H1 (cell line): ENCODE data around the gene EEPD1. TPM values are rescaled to one million over a fixed set of nuclear protein-coding genes. Genes with fewer than 3 reads are reported as not detected.

ENCODE experiments used
- ASH2L ChIP-seq: fragments of 200-600, 300-600 bp; sonication (generic); IDR thresholded peaks from one replicate; pipeline ENCODE4 v1.7.1; 2017; ENCODE audit warnings: low read length
- BRCA1 ChIP-seq: IDR thresholded peaks from 2 replicates; pipeline ENCODE4 v1.6.1; 2012; ENCODE audit warnings: low read depth, low read length, improper control_type of control experiment
- CBX8 ChIP-seq: fragments of 300-800, 300-1000 bp; sonication (generic); IDR thresholded peaks from 2 replicates; pipeline ENCODE4 v1.7.1; 2016; ENCODE audit warnings: low read depth, low read length, borderline replicate concordance
- E2F6 ChIP-seq: IDR thresholded peaks from 2 replicates; pipeline ENCODE4 v1.6.1; 2012; ENCODE audit warnings: inconsistent platforms
- EGR1 ChIP-seq: IDR thresholded peaks from 2 replicates; pipeline ENCODE4 v1.6.1; 2011; ENCODE audit warnings: low read depth, low read length, borderline replicate concordance
- GABPA ChIP-seq: IDR thresholded peaks from 2 replicates; pipeline ENCODE4 v1.6.1; 2011; ENCODE audit warnings: mild to moderate bottlenecking, low read length, moderate library complexity, borderline replicate concordance; ENCODE audit not compliant: insufficient read depth
- GTF2F1 ChIP-seq: IDR thresholded peaks from 2 replicates; pipeline ENCODE4 v1.6.1; 2012; ENCODE audit warnings: low read depth, low read length, improper control_type of control experiment, borderline replicate concordance
- KDM1A ChIP-seq: fragments of 200-600, 300-600 bp; sonication (generic); IDR thresholded peaks from 2 replicates; pipeline ENCODE4 v1.7.1; 2016; ENCODE audit warnings: mild to moderate bottlenecking, low read length, borderline replicate concordance
- POLR2A ChIP-seq, 2 experiments: IDR thresholded peaks; 1 replicate in 1 of 2; 2 replicates in 1 of 2; pipeline ENCODE4 v1.6.1; 2011; ENCODE audit warnings: low read depth in 2 of 2, low read length in 2 of 2, mild to moderate bottlenecking in 2 of 2; ENCODE audit errors: control extremely low read depth in 1 of 2
- SRF ChIP-seq: IDR thresholded peaks from 2 replicates; pipeline ENCODE4 v1.6.1; 2011; ENCODE audit warnings: mild to moderate bottlenecking, low read depth, low read length, moderate library complexity
- TAF1 ChIP-seq: IDR thresholded peaks from 2 replicates; pipeline ENCODE4 v1.6.1; 2011; ENCODE audit warnings: mild to moderate bottlenecking, low read depth, low read length
- TBP ChIP-seq: IDR thresholded peaks from 2 replicates; pipeline ENCODE4 v1.6.1; 2011; ENCODE audit warnings: low read depth, low read length, improper control_type of control experiment
- TCF12 ChIP-seq: IDR thresholded peaks from 2 replicates; pipeline ENCODE4 v1.6.1; 2011; ENCODE audit warnings: low read depth, mild to moderate bottlenecking, low read length
- USF2 ChIP-seq: IDR thresholded peaks from 2 replicates; pipeline ENCODE4 v1.6.1; 2011; ENCODE audit warnings: low read length, improper control_type of control experiment
- polyA plus RNA-seq, 7 experiments: library from polyadenylated mRNA; depleted of rRNA in 3 of 7; stranded (reverse) in 5 of 7; unstranded in 2 of 7; fragments of >200 nt in 5 of 7; fragments of 200-250 nt in 2 of 7; gene quantifications; 1 replicate in 5 of 7; 2 replicates in 1 of 7; 4 replicates in 1 of 7; pipeline versions ENCODE4 v1.2.1 to v1.2.3, GENCODE V29; 2011 to 2013; ENCODE audit warnings: missing spikeins in 2 of 7, mixed read lengths in 2 of 7
- total RNA-seq: library from RNA; stranded (reverse); fragmentation: NEBNext Ultra II Directional; extraction: Animal tissue kit (Norgen Biotek cat#: 25700); gene quantifications from 2 replicates; pipeline ENCODE4 v1.2.1, GENCODE V29; 2021

Gene EEPD1
- total and polyA plus RNA-seq, 2 of the 8 experiments (the other 6 are each of a cell fraction or from before 2014, with no cell fraction given), result 3.1 to 7.8 TPM

- TF ChIP-seq EGR1 (no peak), POLR2A (IDR thresholded peaks at IDR 0.05; ENCODE audit: control extremely low read depth in 1 of 2, low read depth in 2 of 2, low read length in 2 of 2) (peak; percentile 45 to 61), SRF (no peak), E2F6 (peak; percentile 32; the same call in 1 of the 2 replicates), TAF1 (peak; percentile 36; the same call in 1 of the 2 replicates), USF2 (0 out of 2 replicates have a peak, but pooled peaks have one; percentile 15), GABPA (no peak), TCF12 (no peak), CBX8 (no peak), GTF2F1 (no peak), KDM1A (no peak), ASH2L (peak; percentile 10), BRCA1 (no peak), TBP (0 out of 2 replicates have a peak, but pooled peaks have one; percentile 44)
- TF ChIP-seq, all 59 proteins: peak for 10
Measured at GRCh38 chr7:36151921-36152755, 916 bp upstream of the EEPD1 start (continued).
